Measurements from ENCODE around the gene TMCC3.

GRCh38 chr12:94679554-94680195, 29.3 kb upstream of the TMCC3 start:
- TF ChIP-seq POLR2A (IDR thresholded peaks at IDR 0.05): no peak
- TF ChIP-seq, protein P1, sequence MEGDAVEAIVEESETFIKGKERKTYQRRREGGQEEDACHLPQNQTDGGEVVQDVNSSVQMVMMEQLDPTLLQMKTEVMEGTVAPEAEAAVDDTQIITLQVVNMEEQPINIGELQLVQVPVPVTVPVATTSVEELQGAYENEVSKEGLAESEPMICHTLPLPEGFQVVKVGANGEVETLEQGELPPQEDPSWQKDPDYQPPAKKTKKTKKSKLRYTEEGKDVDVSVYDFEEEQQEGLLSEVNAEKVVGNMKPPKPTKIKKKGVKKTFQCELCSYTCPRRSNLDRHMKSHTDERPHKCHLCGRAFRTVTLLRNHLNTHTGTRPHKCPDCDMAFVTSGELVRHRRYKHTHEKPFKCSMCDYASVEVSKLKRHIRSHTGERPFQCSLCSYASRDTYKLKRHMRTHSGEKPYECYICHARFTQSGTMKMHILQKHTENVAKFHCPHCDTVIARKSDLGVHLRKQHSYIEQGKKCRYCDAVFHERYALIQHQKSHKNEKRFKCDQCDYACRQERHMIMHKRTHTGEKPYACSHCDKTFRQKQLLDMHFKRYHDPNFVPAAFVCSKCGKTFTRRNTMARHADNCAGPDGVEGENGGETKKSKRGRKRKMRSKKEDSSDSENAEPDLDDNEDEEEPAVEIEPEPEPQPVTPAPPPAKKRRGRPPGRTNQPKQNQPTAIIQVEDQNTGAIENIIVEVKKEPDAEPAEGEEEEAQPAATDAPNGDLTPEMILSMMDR (IDR thresholded peaks at IDR 0.05): no peak

All from uterus (tissue), 2 donors.